Measurements from ENCODE around the gene TRAF2.
A peak's percentile ranks its signal among the peaks of the same experiment; 100 is the strongest.
"Not testable (repeated sequence)": the region's sequence is repeated elsewhere in the genome, so short reads cannot be mapped to it uniquely, and the experiment has no call there.

Gene TRAF2

DNA sequence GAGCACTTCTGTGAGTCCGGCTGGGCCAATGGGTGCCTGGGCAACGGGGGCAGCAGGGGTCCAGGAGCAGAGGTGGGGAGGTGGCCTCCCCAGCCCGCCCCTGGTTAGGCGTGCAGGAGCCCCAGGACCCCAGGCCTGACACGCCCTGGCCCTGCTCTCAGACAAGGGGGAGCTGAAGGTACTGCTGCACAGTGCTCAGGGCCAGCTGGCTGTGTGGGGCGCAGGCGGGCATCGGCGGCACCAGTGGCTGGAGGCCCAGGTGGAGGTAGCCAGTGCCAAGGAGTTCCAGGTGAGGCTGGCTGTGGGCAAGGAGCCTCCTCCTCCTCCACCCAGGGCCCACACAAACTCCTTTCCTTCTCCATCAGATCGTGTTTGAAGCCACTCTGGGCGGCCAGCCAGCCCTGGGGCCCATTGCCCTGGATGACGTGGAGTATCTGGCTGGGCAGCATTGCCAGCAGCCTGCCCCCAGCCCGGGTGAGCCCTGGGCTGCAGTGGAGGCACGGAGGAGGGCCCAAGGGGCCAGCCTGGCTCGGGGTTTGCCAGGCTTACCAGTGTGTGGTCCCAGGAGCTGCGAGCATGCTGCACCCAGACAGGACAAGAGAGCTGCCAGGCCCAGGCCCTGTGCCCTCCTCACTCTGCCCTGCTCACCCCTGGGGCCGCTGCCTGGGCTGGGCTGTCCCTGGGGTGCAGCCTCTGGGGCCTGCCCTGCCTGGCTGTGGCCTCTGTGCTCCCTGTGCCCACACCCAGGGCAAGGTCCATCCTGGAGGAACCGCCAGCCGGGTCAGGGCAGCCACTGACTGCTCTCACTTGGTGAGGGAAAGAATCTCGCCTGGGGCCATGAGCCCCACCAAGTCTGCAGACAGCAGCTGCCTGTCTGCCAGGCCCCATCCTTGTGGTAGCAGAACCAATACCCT is 27.2 kb upstream of the TRAF2 start:
- peak; percentile 28 for DNase-seq

- peak; percentile 29 for DNase-seq
Observed at GRCh38 chr9:136860529-136860928, 25.8 kb upstream of the TRAF2 start.

GRCh38 chr9:136860933-136861873 is 25.1 kb upstream of the TRAF2 start:
- peak; percentile 30 for DNase-seq

GRCh38 chr9:136861874-136862457 is 24.4 kb upstream of the TRAF2 start:
- no peak for DNase-seq

DNA sequence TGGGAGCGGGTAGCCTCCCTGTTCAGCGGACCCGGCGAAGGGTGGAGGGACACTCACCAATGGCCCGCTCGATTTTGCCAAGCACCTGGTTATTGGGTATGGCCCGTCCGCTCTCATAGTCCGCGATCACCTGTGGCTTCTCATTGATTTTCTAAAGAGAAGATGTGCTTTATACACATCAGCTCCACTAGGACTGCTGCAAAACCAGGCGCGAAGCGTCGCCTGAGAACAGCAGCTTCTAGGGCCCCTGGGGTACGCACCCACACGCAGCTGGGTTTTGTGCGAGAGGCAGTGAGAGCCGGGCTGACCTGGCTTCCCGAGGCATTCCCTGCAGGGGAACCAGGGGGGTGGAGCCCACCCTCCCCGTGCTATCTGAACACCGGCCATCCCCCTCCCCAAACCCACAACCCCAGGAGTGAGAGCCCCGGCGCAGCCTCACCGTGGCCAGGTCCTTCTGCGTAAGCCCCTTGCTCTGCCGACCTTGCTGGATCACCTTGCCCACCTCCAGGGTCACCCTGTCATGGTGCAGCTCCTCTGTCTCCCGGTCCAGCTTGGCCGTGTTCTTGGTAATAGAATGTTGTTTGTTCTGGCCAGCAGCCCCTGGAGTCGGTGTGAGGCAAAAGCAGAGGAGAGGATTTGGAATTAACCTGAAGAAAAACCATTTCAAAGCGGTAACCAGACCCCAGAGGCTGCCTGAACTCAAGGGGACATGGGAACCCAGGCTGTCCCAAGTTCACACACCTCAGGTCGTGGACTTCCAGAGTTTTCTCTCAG is 23.3 kb upstream of the TRAF2 start:
- peak; percentile 30 for DNase-seq

GRCh38 chr9:136863623-136864273 is 22.6 kb upstream of the TRAF2 start:
- DNase-seq = no peak

DNA sequence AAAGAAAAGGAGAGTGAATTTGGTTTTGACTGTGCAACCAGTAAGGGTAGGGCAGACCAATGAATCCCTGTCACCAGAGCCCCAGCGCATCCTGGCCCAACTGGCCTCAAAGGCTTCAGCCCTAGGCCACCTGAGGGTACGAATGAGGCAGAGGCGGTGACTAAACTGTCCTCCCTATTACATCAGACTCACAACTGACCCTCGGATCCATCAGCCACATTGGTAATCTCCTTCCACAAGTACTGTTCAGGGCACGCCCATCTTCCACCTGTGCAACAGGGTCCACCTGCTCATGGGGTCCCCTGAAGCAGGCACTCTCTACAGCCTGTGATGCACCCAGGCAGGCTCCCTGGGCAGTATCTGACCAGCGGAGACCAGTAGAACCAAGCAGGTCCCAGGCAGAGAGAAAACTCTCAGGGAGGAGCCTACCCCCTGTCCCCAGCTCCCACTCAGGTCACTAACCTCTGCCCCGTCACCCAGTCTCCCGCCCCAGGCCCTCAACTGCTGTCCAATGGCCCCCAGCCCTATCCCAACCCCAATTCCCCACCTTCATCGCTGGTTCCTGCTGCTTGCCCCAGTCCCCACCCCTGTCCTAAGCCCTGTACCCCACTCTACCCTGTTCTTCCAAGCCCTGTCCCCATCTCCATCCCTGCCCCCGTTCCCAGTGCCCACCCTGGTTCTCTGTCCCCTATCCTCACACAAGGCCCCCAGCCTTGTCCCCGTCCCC is 21.1 kb upstream of the TRAF2 start:
- peak; percentile 30 for DNase-seq

DNA sequence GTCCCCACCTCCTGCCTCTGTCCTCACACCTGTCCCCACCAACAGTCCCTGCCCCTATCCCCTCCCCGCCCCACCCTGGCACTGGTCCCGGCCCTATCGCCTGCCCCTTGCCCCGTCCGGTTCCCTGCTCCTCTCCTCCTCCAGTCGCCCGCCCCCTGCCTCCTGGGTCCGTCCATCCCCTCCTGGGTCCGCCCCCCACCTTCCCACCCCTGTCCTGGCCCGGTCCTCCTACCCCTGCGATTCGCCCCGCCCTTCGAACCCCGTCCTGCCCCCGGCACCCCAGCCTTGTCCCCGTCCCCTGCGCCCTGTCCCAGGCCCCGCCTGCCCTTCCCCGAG is 20.6 kb upstream of the TRAF2 start:
- DNase-seq = no peak

- DNase-seq = not testable (repeated sequence)
Observed at GRCh38 chr9:136866898-136867421, 19.4 kb upstream of the TRAF2 start.

DNA sequence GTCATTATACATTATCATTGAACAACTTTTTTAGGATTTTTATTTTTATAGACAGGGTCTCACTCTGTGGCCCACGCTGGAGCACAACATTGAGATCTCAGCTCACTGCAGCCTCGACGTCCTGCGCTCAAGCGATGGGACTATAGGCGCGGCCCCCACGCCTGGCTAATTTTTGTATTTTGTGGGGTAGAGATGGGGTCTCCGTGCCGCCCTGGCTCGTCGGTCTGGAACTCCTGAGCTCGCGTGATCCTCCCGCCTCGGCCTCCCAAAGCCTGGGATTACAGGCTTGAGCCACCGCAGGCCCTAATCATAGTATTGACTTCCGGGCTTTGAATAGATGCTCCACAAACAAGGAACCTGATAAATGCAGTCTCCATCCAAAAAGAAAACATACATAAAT is 18.8 kb upstream of the TRAF2 start:
- no peak for DNase-seq

GRCh38 chr9:136867917-136868316 is 18.4 kb upstream of the TRAF2 start:
- no peak for DNase-seq

GRCh38 chr9:136868644-136869043 is 17.7 kb upstream of the TRAF2 start:
- DNase-seq = no peak

GRCh38 chr9:136869611-136870010 is 16.7 kb upstream of the TRAF2 start:
- DNase-seq = not testable (repeated sequence)

DNA sequence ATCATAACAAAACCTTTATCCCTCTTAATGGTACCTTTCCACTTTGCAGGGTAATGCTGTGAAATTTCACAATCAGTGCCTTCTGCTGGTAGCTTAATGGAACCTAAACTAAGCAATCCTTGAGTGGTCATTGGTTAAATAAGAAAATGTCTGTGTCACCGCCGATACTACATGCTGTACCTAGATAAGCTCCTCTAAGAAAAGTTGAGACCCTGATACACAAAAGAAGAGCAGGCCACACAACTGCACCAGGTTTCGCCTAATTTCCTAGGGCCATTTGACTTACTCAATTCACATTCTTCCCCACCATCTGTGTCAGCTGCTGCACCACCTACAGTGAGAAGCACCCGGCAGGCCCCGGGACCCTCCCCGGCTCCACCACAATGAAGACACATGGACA is 11.2 kb upstream of the TRAF2 start:
- DNase-seq = no peak

- no peak for DNase-seq
Observed at GRCh38 chr9:136876476-136876875, 9.8 kb upstream of the TRAF2 start.

GRCh38 chr9:136880651-136881050 is 5.7 kb upstream of the TRAF2 start:
- DNase-seq = no peak

- DNase-seq = peak; percentile 57
Observed at GRCh38 chr9:136881691-136882108, 4.6 kb upstream of the TRAF2 start.

- peak; percentile 75 for DNase-seq
Observed at GRCh38 chr9:136882109-136882946, 4.0 kb upstream of the TRAF2 start.

DNA sequence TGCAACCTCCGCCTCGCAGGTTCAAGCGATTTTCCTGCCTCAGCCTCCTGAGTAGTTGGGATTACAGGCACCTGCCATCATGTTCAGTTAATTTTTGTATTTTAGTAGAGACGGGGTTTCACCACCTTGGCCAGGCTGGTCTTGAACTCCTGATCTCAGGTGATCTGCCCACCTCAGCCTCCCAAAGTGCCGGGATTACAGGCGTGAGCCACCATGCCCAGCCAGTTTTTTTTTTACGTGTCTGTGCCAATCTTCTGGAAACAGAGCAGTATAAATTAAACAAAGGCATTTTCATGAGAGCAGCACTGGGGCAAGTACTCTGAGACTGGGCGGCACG is 3.4 kb upstream of the TRAF2 start:
- DNase-seq = not testable (repeated sequence)

- DNase-seq = not testable (repeated sequence)
Observed at GRCh38 chr9:136883670-136884069, 2.6 kb upstream of the TRAF2 start.
